NCI-H69 (cell line): ENCODE results near the gene COPS7B.
"Not testable (repeated sequence)": the region's sequence is repeated elsewhere in the genome, so short reads cannot be mapped to it uniquely, and the experiment has no call there.

Source experiments
- DNase-seq: peaks from one replicate; lab custom pipeline; 2025; lab: John Stamatoyannopoulos, UW

COPS7B gene

GRCh38 chr2:231786177-231786916 is at the start of gene COPS7B:
COPS7B (plus strand) TSS chr2:231786445; CDS start chr2:231788571, 2,126 bp downstream.
- peak; percentile 88 for DNase-seq

- no peak for DNase-seq
These were observed 48.5 kb upstream of the COPS7B start for GRCh38 chr2:231737761-231738160.

- DNase-seq = no peak
These were observed 42.7 kb upstream of the COPS7B start for GRCh38 chr2:231743376-231744116.

GRCh38 chr2:231745303-231746038 is 40.8 kb upstream of the COPS7B start:
- no peak for DNase-seq

GRCh38 chr2:231748153-231748896 is 37.9 kb upstream of the COPS7B start:
- not testable (repeated sequence) for DNase-seq

DNA sequence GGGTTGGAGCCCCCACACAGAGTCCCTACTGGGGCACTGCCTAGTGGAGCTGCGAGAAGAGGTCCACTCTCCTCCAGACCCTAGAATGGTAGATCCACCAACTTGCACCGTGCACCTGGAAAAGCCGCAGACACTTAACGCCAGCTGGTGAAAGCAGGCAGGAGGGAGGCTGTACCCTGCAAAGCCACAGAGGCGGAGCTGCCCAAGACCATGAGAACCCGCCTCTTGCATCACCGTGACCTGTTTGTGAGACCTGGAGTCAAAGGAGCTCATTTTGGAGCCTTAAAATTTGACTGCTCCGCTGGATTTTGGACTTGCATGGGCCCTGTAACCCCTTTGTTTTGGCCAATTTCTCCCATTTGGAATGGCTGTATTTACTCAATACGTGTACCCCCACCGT is 37.2 kb upstream of the COPS7B start:
- DNase-seq = not testable (repeated sequence)

DNA sequence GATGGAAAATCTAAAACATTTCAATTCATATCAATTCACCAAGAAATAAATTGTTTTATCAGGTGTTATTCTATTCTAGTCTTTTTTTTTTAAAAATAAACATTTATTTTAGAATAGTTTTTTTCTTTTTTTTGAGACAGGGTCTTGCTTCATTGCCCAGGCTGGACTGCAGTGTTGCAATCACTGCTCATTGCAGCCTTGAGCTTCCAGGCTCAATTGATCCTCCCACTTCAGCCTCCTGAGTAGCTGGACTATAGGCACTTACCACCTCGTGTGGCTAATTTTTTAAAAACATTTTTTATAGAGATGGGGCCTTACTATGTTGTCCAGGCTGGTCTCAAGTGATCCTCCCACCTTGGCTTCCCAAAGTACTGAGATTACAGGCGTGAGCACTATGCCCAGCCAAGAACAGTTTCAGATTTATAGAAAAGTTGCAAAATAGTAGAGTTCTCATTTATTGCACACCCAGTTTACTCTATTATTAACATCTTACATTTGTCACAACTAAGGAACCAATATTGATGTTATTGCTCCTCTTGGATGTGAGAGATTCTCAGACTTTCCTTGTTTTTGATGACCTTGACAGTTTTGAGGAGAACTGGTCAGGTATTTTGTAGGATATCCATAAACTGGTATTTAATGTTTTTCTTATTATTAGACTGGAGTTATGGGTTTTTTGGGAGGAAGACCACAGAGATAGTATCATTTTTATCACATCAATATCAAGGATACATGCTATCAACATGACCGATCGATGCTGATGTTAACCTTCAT is 35.0 kb upstream of the COPS7B start:
- DNase-seq = no peak

DNA sequence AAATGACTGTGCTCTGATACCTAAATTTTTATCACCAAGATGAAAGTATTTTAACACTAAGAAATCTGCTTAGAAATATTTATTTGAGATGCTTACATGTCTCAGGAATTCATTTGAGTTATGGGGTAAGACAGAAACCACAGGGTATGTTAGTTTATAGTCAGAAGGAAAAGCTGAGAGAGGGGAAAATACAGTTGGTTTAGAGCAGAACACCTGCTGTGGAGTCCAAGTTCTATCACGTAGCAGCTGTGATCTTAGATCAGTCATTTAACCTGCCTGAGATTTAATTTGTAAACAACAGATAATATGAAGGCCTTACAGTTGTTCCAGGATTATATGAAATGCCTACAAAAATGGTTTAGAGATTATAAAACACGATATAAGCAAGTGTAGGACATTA is 34.2 kb upstream of the COPS7B start:
- DNase-seq = no peak

DNA sequence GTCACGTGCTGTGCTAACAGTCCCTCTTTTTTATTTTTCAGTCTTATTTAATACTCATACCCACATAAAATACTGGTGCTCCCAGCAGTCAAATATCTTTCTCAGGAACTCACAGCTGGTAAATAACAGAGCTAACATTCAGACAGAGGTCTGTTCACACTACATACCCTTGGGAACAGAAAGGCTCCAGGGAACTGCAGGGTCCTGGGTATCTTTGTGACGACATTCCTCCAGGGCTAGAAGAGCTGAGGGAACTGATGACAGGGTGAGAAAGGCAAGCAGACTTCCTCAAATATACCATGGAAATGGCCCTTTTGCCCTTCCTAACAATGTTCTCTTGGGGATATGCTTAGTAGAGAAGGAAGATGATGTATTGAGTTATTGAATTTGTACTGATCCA is 24.5 kb upstream of the COPS7B start:
- no peak for DNase-seq

- no peak for DNase-seq
These were observed 22.1 kb upstream of the COPS7B start for GRCh38 chr2:231764124-231764523.

DNA sequence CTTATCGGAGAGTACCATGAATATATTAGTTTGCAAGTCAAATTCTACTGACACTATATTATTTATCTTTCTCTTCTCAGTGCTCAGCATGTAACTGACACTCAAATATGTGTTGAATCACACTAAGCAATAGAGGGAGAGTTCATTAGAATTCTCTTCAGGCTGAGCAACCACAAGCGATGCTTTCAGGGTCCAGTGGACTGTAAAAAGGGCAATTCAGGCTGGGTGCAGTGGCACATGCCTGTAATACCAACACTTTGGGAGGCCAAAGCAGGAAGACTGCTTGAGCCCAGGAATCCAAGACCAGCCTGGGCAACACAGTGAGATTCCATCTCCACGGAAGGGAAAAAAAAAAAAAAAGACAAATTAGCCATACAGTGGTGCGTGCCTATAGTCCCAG is 21.5 kb upstream of the COPS7B start:
- no peak for DNase-seq

DNA sequence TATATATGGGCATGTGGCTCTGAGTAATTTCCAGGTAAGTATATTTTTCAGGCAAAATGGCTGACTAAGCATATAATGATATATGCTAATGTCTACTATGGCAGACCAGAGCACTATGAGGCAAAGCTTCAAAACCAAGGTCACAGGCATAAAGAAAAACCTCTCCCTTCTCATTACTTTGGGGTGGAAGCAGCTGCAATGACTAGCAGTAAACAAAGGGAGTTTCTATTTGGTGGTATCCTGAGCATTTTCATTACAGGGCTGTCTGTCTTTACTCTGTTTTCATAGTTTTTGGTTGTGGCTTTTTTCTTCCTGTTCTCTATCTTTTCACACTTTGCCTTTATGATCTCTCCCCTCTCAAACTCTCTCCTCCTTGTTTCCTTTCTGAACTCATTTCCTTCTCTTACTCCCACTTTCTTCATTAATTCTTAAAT is 20.7 kb upstream of the COPS7B start:
- DNase-seq = no peak

GRCh38 chr2:231769170-231770136 is 16.8 kb upstream of the COPS7B start:
- no peak for DNase-seq

DNA sequence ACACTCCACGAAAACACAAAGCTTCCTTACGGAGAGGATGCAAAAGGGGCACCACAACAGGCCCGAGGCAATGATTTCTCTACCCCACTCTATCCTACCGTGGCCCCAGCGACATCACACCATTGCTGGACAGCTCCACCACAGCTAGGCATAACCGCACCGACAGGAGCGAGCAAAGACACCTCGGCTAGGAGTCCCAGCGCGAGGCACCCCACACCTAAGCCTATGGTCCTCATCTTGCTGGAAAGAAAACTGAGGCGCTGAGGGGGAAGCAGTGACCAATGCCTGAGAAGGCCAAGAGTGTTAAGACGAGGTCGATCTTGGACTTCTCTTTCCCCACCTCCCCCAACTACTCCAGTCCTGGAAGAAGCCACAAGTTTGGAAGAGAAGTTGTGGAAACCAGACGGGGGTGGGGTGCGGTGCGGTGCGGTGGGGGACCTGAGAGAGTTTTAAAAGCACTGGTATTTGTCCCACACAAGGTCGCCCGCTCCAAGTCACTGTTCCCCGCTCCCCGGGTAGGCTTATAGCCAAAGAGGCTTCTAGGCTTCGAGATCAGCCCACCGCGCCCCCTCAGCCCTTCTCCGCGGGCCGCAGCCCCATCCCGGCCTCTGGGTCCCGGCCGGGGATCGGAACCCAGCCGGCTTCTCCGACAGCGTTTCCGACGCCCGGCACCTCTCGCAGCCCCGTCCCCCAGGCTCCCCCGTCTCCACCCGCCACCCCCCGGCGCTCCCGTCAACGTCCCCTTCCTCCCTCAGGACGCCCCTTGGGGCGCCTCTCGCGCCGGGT is 5.9 kb upstream of the COPS7B start:
- DNase-seq = no peak

DNA sequence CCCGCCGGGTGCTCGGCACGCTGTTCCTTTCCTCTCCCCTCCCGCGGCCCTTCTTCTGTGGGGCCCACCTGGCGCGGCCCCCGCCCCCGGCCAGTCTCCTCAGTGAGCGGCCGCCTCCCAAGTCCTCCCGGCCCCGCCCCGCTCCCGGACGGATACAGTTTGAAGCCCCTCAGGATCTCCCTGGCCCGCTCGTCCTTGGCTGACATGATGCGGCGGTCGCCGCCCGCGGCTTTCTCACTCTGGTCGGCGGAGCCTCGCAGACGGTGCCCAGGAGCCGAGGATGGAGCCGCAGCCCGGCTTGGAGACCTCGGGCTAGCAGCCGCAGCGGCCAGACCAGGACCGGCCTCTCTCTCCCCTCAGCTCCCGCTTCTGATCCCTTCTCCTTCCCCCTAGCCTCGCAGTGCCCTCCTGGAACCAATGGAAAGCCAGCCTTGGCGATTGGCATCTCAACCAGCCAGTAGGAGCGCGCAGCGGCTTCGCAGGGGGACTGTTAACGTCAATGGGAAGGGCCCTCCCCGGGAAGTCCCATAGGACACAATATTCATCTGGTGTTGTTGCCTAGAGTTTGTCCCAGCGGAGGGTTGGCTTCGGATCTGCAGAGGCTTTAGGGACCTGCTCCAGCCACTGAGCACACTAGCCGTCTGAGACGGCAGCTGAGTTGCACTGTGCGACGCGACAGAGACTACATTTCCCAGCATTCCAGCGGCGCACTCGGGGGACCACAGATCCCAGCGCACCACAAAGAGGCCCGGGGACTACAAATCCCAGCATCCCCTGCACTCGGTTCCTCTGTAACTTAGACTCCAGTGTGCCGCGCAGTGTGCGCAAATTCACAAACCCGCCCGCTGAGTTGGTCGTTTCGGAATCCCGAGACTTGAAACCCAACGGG is 5.1 kb upstream of the COPS7B start, which contains the start of gene PDE6D:
PDE6D (minus strand) TSS at position 374 of the 889 bp plus-strand sequence; CDS start at position 206, 168 bp downstream.
- peak; percentile 94 for DNase-seq

DNA sequence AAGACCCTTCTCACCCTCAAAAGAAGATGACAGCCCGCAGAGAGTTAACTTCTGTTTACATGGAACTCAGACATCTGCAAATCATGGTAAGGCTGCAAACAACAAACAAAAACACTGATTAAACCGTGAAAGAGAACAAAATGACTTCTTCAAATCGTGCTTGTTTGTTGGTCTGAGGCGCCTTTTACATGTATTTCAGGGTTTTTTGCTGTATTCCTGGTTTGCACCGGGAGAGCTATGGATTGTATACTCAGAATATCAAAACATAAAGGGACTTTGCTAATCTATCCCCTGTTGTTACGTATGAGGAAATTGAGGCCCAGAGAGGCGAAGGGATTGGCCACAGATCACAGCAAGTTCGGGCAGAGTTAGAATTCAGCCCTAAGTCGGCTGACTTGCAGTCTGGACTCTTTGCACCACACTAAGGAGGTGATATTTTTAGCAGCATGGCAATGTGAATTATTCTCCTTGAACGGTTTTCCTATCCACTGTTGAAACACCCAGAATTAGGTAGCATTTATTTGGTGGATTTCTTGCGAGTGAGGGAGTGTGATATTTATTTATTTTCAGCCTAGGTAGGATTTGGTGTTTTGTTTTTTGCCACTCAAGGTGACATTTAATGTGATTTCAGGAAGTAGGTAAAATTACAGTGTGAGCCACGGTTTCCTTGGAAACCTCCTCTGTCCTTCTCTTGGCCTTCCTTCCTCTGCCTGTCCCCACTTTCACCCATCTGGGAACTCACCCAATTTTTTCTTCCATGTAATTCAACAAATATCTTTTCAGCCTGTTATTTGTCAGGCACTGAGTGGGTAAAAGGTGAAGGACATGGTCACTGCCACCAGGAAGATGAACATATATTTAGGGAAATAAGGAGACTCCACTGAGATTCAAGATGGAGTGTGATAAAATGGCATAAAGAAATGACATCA is 4.2 kb upstream of the COPS7B start:
- peak; percentile 40 for DNase-seq

- DNase-seq = no peak
These were observed 832 bp upstream of the COPS7B start for GRCh38 chr2:231785413-231785812.
